ENCODE results near the gene SYK. TPM values are rescaled to one million over a fixed set of nuclear protein-coding genes. Genes with fewer than 3 reads are reported as not detected.
A peak's percentile ranks its signal among the peaks of the same experiment; 100 is the strongest.

Gene SYK
- total RNA-seq, 3 donors from 2014 or later (not counting 1 experiment from before 2014, with no cell fraction given), result 75.5 to 104 (median 78.0) TPM

GRCh38 chr9:90810691-90811090 lies 9.1 kb downstream of the SYK start:
- Mint-ChIP-seq H3K27ac (peak overlapping the region; percentile 77 to 93), H3K27me3 (ENCODE audit: low read depth in 2 of 2) (no peaks in the 10 kb centered on the region), H3K4me3 (peak overlapping the region; percentile 72), H3K36me3 (no peaks in the 10 kb centered on the region), H3K4me1 (peaks cover 88 to 91% of the 10 kb centered on the region in 2 donors), H3K9me3 (no peaks in the 10 kb centered on the region)
- 50% methylated on average over 1 of the region's 4 CpGs for WGBS (ENCODE audit: insufficient coverage)
- Histone ChIP-seq H3K27me3 (ENCODE audit: control insufficient read depth, insufficient read depth, low read length) (no peaks in the 10 kb centered on the region), H3K27ac (ENCODE audit: low read length) (no peak overlapping the region), H3K9me3 (ENCODE audit: control insufficient read depth, insufficient read depth, low read length) (no peaks in the 10 kb centered on the region), H3K36me3 (ENCODE audit: control insufficient read depth, insufficient read depth, low read length) (peaks cover 4% of the 10 kb centered on the region), H3K4me1 (ENCODE audit: control insufficient read depth, insufficient read depth, low read length) (peaks cover 51% of the 10 kb centered on the region), H3K4me3 (ENCODE audit: low read length) (no peak overlapping the region)
- no peak for ATAC-seq
- no peak for DNase-seq
- no peak for TF ChIP-seq CTCF (IDR thresholded peaks at IDR 0.05)
- intact Hi-C loops (cut with micrococcal nuclease), result no loop called here

GRCh38 chr9:90813046-90813445 lies 11.4 kb downstream of the SYK start:
- no peak overlapping the region for H3K27ac ChIP-seq (ENCODE audit: low read length)
- peaks cover 48% of the 10 kb centered on the region for H3K4me1 ChIP-seq (ENCODE audit: control insufficient read depth, insufficient read depth, low read length)
- H3K4me1 Mint-ChIP-seq, result peaks cover 84 to 86% of the 10 kb centered on the region in 2 donors
- no peaks in the 10 kb centered on the region for H3K9me3 Mint-ChIP-seq
- no peak for DNase-seq
- TF ChIP-seq CTCF (IDR thresholded peaks at IDR 0.05), result no peak
- H3K27me3 Mint-ChIP-seq (ENCODE audit: low read depth in 2 of 2), result no peaks in the 10 kb centered on the region
- H3K9me3 ChIP-seq (ENCODE audit: control insufficient read depth, insufficient read depth, low read length), result no peaks in the 10 kb centered on the region
- 75% methylated on average over 6 of the region's 8 CpGs for WGBS (ENCODE audit: insufficient coverage)
- H3K27ac Mint-ChIP-seq, result peak overlapping the region; percentile 36 to 90
- no peak overlapping the region for H3K4me3 Mint-ChIP-seq
- H3K4me3 ChIP-seq (ENCODE audit: low read length), result no peak overlapping the region
- no peaks in the 10 kb centered on the region for H3K27me3 ChIP-seq (ENCODE audit: control insufficient read depth, insufficient read depth, low read length)
- intact Hi-C loops (cut with micrococcal nuclease), result no loop called here
- no peaks in the 10 kb centered on the region for H3K36me3 Mint-ChIP-seq
- ATAC-seq, result no peak
- H3K36me3 ChIP-seq (ENCODE audit: control insufficient read depth, insufficient read depth, low read length), result peaks cover 2% of the 10 kb centered on the region

GRCh38 chr9:90813523-90813922 lies 11.9 kb downstream of the SYK start:
- peak overlapping the region; percentile 36 to 90 for H3K27ac Mint-ChIP-seq
- H3K9me3 Mint-ChIP-seq, result no peaks in the 10 kb centered on the region
- no peak overlapping the region for H3K4me3 Mint-ChIP-seq
- no peaks in the 10 kb centered on the region for H3K27me3 Mint-ChIP-seq (ENCODE audit: low read depth in 2 of 2)
- Histone ChIP-seq H3K4me1 (ENCODE audit: control insufficient read depth, insufficient read depth, low read length) (peaks cover 43% of the 10 kb centered on the region), H3K27me3 (ENCODE audit: control insufficient read depth, insufficient read depth, low read length) (no peaks in the 10 kb centered on the region), H3K36me3 (ENCODE audit: control insufficient read depth, insufficient read depth, low read length) (peaks cover 2% of the 10 kb centered on the region), H3K27ac (ENCODE audit: low read length) (no peak overlapping the region), H3K4me3 (ENCODE audit: low read length) (no peak overlapping the region), H3K9me3 (ENCODE audit: control insufficient read depth, insufficient read depth, low read length) (no peaks in the 10 kb centered on the region)
- intact Hi-C loops (cut with micrococcal nuclease), result no loop called here
- ATAC-seq (no peak), DNase-seq (no peak)
- 81% methylated on average over 2 of the region's 2 CpGs for WGBS (ENCODE audit: insufficient coverage)
- no peaks in the 10 kb centered on the region for H3K36me3 Mint-ChIP-seq
- H3K4me1 Mint-ChIP-seq, result peaks cover 80 to 86% of the 10 kb centered on the region in 2 donors
- TF ChIP-seq CTCF (IDR thresholded peaks at IDR 0.05), result no peak

- TF ChIP-seq CTCF (IDR thresholded peaks at IDR 0.05), result no peak
- peak overlapping the region; percentile 81 for H3K27ac ChIP-seq (ENCODE audit: low read length)
- H3K9me3 ChIP-seq (ENCODE audit: control insufficient read depth, insufficient read depth, low read length), result no peaks in the 10 kb centered on the region
- Mint-ChIP-seq H3K27ac (peak overlapping the region; percentile 90 to 94), H3K4me1 (peaks cover 76 to 81% of the 10 kb centered on the region in 2 donors), H3K4me3 (no peak overlapping the region), H3K36me3 (no peaks in the 10 kb centered on the region), H3K9me3 (no peaks in the 10 kb centered on the region), H3K27me3 (ENCODE audit: low read depth in 2 of 2) (no peaks in the 10 kb centered on the region)
- H3K27me3 ChIP-seq (ENCODE audit: control insufficient read depth, insufficient read depth, low read length), result no peaks in the 10 kb centered on the region
- H3K4me1 ChIP-seq (ENCODE audit: control insufficient read depth, insufficient read depth, low read length), result peaks cover 35% of the 10 kb centered on the region
- intact Hi-C loops (cut with micrococcal nuclease), result no loop called here
- 78% methylated on average over 4 of the region's 4 CpGs for WGBS (ENCODE audit: insufficient coverage)
- peaks cover 2% of the 10 kb centered on the region for H3K36me3 ChIP-seq (ENCODE audit: control insufficient read depth, insufficient read depth, low read length)
- DNase-seq, result no peak
- no peak for ATAC-seq
- H3K4me3 ChIP-seq (ENCODE audit: low read length), result no peak overlapping the region
Measured at GRCh38 chr9:90814355-90814754, 12.7 kb downstream of the SYK start.

Measured in natural killer cell (primary cell).